HG02588 (cell line): ENCODE data around the gene DNMT3L.
"Not testable (repeated sequence)": the region's sequence is repeated elsewhere in the genome, so short reads cannot be mapped to it uniquely, and the experiment has no call there.

ENCODE experiments used
- ATAC-seq: cut with Tn5 transposase; IDR thresholded peaks from one replicate; pipeline ENCODE4 v1.9.1; 2021; ENCODE audit warnings: mild to moderate bottlenecking, moderate library complexity; ENCODE audit not compliant: unreplicated experiment

Gene DNMT3L

GRCh38 chr21:44295163-44295573 lies 33.5 kb upstream of the DNMT3L start:
- ATAC-seq = no peak

GRCh38 chr21:44294391-44295162 lies 32.9 kb upstream of the DNMT3L start:
- ATAC-seq = no peak

DNA sequence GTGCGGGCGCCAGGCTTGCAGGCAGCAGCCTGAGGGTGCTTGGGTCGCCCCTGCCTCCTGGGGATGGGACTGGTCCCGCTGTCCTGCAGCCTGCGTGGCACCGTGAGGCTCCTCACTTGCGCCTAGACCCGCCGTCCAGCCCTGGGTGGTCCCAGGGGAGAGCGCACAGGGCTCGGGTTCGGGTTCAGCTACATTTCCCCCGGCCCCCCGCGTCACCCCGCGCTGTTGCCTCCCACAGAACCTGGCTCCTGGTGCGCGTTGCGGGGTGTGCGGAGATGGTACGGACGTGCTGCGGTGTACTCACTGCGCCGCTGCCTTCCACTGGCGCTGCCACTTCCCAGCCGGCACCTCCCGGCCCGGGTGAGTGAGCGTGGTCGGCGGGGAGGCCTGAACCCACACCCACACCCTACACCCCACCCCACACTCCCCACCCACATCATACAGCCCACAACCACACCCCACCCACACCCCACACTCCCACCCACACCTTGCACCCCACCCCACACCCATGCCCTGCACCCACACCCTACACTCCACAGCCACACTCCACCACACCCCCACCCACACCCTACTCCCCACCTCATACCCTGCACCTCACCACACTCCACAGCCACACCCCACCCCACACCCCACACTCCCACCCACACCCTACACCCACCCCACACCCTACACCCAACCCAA lies 32.0 kb upstream of the DNMT3L start:
- ATAC-seq = no peak

- no peak for ATAC-seq
These were observed 31.1 kb upstream of the DNMT3L start for GRCh38 chr21:44292812-44293195.

DNA sequence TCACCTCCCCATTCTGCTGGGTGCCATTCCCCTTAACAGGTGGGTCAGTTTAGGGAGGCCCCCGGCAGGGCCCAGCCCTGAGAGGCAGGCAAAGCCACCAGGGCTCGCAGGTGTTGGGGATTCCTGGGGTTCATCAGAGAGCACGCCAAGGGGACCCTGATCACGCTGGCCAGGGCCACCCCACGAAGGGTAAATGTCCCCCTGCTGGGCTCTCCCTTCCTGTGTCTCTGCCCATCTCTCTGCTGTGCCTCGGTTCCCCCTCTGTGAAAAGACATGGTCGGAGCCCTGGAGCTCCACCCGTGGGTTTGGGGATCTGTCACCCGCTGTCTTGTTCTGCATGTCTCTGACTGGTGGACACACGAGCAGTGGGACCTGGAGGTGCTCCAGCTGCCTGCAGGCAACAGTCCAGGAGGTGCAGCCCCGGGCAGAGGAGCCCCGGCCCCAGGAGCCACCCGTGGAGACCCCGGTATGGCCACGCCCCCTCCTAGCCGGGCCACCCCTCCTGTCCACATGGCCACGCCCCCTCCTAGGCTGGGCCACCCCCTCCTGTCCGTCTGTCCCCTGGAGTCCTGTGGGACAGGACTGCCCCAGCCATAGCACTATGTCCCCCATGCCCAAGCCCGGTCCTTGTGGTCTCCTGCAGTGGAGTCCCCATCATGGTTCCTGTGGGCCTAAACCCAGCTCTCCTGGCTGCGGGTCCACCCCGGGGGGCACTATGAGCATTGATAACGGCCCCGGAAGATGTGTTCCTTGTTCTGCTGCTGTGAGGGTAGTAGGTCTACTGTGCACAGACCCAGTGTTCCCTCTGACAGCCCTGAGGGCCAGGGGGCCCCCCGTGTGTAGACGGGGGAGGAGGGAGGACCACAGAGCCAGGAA lies 30.5 kb upstream of the DNMT3L start:
- ATAC-seq = no peak

GRCh38 chr21:44291078-44291935 lies 29.6 kb upstream of the DNMT3L start:
- no peak for ATAC-seq

- ATAC-seq = no peak
These were observed 28.8 kb upstream of the DNMT3L start for GRCh38 chr21:44290327-44291077.

DNA sequence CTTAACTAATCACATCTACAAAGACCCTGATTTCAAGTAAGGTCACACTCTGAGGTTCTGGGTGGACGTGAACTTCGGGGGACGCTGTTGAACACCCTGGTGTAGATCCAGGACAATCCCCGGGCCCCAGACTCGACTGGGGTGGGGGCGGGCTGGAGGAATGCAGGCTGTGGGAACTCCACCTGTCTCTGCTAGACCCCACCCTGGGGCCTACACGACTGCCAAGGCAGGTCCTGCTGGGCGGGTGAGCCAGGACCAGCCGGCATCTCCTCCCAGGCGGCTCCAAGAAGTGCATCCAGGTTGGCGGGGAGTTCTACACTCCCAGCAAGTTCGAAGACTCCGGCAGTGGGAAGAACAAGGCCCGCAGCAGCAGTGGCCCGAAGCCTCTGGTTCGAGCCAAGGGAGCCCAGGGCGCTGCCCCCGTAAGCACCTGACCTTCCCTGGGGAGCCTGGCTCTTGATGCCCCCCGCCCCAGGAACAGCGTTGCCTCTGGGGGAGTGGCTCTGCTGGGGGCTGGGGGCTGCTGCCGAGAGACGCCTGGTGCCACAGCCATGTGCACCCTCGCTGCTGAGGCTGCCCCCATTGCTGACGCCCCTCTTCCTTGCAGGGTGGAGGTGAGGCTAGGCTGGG lies 27.8 kb upstream of the DNMT3L start:
- ATAC-seq = no peak

- ATAC-seq = no peak
These were observed 26.8 kb upstream of the DNMT3L start for GRCh38 chr21:44288251-44289110.

DNA sequence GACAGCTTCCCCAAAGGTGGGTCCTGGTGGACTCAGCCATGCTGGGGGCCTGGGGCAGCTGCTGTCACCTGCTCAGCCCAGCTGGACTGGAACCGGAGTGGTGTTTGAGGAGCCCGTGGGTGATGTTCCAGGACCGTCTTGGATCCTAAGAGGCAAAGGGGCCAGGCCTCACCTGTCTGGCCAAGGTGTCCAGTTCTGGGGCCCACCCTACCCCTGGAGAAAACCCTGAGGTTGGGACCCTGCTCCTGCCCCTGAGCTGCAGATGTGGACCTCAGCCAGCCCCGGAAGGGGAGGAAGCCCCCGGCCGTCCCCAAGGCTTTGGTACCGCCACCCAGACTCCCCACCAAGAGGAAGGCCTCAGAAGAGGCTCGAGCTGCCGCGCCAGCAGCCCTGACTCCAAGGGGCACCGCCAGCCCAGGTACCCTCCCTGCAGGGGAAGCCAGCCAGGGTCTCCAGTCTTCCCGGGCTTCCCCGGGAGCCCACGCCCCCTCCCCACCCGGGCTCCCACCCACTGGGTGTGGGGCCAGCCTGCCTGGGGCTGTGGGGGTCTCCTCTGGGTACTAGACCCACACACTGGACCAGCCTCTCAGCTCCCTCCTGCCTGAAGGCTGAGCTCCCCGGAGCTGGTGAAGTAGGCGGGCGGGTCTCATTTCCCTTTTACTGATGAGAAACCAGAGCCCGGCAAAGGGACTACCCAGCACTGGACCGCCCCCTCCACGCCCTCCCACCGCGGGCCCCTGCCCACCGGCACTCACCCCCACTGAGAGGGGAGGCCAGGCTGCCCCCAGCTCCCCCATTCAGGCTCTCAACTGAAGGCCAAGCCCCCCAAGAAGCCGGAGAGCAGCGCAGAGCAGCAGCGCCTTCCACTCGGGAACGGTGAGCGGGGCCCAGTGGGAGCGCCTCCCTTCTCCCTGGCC lies 25.3 kb upstream of the DNMT3L start:
- ATAC-seq = no peak

DNA sequence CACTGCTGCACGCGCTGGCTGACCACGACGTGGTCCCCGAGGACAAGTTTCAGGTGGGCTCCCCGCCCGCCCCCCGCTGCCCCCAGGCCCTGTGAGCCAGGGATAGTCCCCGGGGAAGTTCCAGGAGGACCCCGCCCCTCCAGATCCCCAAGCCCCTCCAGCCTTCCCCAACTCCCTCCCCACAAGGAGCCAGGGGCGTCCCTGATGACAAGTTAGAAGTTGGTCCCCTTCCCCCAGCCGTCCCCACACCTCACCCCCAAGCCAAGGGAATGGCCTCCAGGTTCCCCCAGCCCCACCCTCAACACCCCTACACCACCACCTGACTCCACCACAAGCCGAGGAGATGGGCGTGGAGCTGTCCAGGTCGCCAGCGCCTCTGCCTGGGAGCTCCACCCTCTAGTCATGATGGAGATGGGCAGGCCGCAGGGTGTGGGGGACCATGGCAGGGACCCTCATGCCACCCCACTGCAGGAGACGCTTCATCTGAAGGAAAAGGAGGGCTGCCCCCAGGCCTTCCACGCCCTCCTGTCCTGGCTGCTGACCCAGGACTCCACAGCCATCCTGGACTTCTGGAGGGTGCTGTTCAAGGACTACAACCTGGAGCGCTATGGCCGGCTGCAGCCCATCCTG lies 24.5 kb upstream of the DNMT3L start:
- ATAC-seq = no peak

GRCh38 chr21:44285138-44285992 lies 23.7 kb upstream of the DNMT3L start, which contains the start of gene AIRE:
Gene AIRE (plus strand): TSS chr21:44285876. CDS start chr21:44286007, 131 bp downstream.
- no peak for ATAC-seq

DNA sequence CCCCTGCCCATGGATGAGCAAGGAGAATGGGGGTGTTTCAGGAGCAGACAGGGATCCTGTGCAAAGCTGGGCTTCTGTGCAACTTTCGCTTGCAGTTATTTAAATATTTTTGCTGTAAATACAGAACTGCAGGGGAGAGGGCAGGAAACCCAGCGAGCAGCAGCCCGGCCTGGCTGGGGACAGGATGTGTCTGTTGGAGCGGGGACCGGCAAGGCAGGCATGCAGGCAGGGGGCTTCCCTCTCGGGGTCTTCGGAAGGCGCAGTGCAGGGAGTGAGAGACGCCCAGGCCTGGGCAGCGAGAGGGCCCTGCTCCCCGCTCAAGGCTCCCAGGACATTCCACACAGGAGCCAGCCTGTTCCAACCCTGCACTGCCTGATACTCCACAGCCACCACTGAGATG lies 22.3 kb upstream of the DNMT3L start:
- ATAC-seq = no peak

DNA sequence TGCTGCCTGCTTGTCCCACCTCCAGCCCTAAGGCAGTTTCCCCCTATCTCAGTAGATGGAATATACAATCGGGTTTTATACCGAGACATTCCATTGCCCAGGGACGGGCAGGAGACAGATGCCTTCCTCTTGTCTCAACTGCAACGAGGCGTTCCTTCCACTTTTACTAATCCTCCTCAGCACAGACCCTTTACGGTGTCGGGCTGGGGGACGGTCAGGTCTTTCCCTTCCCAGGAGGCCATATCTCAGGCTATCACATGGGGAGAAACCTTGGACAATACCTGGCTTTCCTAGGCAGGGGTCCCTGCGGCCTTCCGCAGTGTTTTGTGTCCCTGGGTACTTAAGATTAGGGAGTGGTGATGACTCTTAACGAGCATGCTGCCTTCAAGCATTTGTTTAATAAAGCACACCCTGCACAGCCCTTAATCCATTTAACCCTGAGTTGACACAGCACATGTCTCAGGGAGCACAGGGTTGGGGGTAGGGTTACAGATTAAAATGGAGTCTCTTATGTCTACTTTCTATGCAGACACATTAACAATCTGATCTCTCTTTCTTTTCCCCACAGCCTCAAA lies 21.6 kb upstream of the DNMT3L start:
- not testable (repeated sequence) for ATAC-seq

GRCh38 chr21:44282370-44282769 lies 20.7 kb upstream of the DNMT3L start:
- ATAC-seq = no peak

DNA sequence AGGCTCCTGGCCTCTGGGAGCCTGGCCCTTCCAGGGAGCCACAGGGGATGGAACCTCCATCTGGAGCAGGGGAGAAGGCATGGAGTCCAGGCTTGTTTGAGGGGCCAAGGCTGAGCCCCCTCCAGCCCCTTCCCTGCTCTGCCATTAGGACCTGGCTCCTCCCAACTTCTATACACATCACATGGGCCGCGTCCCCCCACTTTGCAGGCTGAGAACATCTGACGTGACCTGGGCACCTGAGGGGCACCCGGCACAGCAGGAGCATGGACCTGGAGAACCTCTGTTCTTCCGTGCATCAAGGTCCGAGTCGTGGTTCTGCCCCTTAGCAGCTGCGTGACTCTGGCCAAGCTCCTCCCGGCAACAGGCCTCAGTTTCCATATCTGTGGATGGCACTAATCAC lies 20.1 kb upstream of the DNMT3L start:
- no peak for ATAC-seq
